ENCODE results near the gene TRPV3. TPM values are rescaled to one million over a fixed set of nuclear protein-coding genes. Genes with fewer than 3 reads are reported as not detected.

The TRPV3 gene
- total RNA-seq, 1 donor from 2014 or later = 0.11 TPM

DNA sequence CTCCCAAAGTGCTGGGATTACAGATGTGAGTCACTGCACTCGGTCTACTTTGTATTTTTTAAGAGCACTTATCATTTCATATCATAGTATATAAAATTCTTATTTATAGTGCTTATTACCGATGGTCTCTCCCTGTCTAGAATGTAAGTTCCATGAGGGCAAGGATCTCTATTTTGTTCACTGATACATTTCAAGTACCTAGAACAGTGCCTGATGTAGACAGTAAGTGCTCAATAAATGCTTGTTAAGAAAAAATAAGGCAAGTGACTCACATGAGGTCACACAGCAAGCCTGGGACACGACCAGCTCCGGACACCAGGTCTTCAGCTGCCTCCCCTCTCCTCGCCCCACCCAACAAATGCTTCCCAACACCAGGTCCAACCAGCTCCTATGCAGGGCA lies 23.9 kb downstream of the TRPV3 start:
- no peak for DNase-seq (ENCODE audit: low spot score in 2 of 2)
- intact Hi-C loops (cut with DNase I) = no loop called here
- TF ChIP-seq, protein P1, sequence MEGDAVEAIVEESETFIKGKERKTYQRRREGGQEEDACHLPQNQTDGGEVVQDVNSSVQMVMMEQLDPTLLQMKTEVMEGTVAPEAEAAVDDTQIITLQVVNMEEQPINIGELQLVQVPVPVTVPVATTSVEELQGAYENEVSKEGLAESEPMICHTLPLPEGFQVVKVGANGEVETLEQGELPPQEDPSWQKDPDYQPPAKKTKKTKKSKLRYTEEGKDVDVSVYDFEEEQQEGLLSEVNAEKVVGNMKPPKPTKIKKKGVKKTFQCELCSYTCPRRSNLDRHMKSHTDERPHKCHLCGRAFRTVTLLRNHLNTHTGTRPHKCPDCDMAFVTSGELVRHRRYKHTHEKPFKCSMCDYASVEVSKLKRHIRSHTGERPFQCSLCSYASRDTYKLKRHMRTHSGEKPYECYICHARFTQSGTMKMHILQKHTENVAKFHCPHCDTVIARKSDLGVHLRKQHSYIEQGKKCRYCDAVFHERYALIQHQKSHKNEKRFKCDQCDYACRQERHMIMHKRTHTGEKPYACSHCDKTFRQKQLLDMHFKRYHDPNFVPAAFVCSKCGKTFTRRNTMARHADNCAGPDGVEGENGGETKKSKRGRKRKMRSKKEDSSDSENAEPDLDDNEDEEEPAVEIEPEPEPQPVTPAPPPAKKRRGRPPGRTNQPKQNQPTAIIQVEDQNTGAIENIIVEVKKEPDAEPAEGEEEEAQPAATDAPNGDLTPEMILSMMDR (IDR thresholded peaks at IDR 0.05) = no peak
- H3K36me3 ChIP-seq = no peaks in the 10 kb centered on the region
- no peaks in the 10 kb centered on the region for H3K27me3 ChIP-seq
- no peak overlapping the region for H3K27ac ChIP-seq
- H3K4me3 ChIP-seq = no peak overlapping the region
- no peaks in the 10 kb centered on the region for H3K9me3 ChIP-seq
- no peaks in the 10 kb centered on the region for H3K4me1 ChIP-seq

DNA sequence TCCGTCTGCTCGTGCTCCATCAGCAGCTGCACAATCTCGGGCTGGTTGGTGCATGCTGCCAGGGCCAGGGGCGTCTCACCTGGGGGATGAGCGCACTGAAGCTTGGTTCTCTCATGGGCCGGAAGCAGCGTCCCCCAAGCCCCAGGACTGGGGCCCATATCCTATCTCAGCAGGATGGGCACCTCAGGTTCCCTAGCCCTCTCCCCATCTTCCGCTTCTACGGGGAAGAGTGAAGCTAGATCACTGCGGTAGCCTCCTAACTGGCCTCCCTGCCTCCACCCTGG lies 24.8 kb downstream of the TRPV3 start:
- H3K27me3 ChIP-seq = no peaks in the 10 kb centered on the region
- no peak overlapping the region for H3K27ac ChIP-seq
- H3K36me3 ChIP-seq = no peaks in the 10 kb centered on the region
- no peaks in the 10 kb centered on the region for H3K4me1 ChIP-seq
- no peak for DNase-seq (ENCODE audit: low spot score in 2 of 2)
- TF ChIP-seq, protein P1 (IDR thresholded peaks at IDR 0.05) = no peak
- no peaks in the 10 kb centered on the region for H3K9me3 ChIP-seq
- intact Hi-C loops (cut with DNase I) = no loop called here
- no peak overlapping the region for H3K4me3 ChIP-seq

DNA sequence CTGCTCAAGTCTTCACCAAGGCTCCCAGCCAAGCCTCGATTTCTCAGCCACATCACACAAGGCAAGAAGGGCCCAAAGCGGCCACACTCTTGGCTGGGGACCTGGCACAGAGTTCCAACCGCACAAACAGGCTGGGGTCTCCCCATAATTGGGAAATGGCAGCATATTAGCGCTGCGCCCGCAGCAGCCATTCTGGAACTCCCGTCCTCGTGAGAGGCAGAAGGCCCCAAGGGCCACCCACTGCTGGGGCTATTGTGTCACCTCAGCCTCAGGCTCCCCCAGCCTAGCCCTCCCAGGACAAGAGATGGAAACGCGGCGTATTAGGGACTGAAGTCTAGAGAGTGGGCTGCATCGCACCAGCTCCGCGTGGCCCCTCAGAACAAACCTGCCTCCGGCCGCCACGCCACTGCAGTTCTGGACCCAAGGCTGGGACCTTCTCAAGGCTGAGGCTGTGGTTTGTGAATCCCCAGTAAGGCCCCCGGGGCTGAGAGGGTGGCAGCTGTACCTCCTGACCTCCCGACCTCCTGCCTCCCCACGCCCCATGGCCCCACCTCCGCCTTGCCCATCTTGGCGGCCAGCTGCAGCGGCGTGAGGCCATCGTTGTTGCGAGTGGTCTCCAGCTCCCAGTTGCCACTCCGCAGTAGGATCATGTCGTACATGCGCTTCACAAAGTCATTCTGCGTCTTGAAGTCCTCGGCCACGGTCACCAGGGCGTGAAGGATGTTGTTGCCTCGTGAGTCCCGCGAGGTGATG lies 25.3 kb downstream of the TRPV3 start:
- H3K36me3 ChIP-seq = no peaks in the 10 kb centered on the region
- H3K9me3 ChIP-seq = no peaks in the 10 kb centered on the region
- H3K4me1 ChIP-seq = no peaks in the 10 kb centered on the region
- no peaks in the 10 kb centered on the region for H3K27me3 ChIP-seq
- intact Hi-C loops (cut with DNase I) = no loop called here
- no peak overlapping the region for H3K4me3 ChIP-seq
- H3K27ac ChIP-seq = no peak overlapping the region
- no peak for DNase-seq (ENCODE audit: low spot score in 2 of 2)
- TF ChIP-seq, protein P1 (IDR thresholded peaks at IDR 0.05) = no peak

DNA sequence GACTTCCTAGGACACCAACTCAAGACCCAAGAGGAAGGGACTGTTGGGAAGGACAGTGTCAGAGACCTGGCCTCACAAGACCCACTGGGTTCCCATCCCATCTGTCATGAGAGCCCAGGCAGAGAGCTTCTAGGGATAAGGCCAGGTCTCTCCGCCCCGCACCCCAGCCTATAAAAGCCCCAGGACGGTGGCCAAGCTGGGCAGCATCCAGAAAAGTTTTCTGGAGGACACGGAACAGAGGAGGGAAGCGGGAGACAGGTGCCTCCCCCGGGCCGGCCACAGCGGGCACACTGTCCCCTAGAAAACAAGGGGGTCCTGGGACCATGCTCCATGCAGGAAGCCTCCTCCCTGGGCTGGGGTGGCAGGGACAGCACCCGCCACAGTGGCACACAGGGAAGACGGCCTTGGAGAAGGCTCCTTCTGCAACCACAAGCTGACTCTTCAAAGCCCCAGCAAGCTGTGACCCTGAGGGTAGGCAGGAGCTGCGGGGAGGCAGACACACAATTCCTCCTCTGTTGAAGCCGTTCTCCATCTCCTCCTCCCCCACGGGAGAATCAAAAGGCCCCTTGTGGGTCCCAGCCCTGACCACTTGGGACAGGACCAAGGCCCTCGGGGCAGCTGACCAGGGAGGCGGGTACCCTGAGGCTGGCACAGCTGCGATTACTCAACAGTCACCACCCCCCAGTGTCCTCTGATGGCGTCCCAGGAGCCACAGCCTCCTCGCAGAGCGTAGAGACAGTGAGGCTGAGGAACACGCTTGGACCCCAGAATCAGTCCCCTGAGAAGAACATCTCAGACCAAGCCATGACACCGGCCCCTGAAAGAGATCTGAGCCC lies 26.1 kb downstream of the TRPV3 start:
- intact Hi-C loops (cut with DNase I) = no loop called here
- H3K27me3 ChIP-seq = no peaks in the 10 kb centered on the region

GRCh38 chr17:3529817-3530741 lies 27.5 kb downstream of the TRPV3 start:
- TF ChIP-seq, protein P1 (IDR thresholded peaks at IDR 0.05) = no peak
- H3K9me3 ChIP-seq = no peaks in the 10 kb centered on the region
- peak overlapping the region in 1 of 2 donors; percentile 32 for H3K4me3 ChIP-seq
- no peak for DNase-seq (ENCODE audit: low spot score in 2 of 2)
- H3K27me3 ChIP-seq = no peaks in the 10 kb centered on the region
- no peaks in the 10 kb centered on the region for H3K4me1 ChIP-seq
- intact Hi-C loops (cut with DNase I) = no loop called here
- no peak overlapping the region for H3K27ac ChIP-seq
- H3K36me3 ChIP-seq = no peaks in the 10 kb centered on the region

More for the DNA sequence above, 26.1 kb downstream of the TRPV3 start:
- Histone ChIP-seq H3K27ac (no peak overlapping the region), H3K36me3 (no peaks in the 10 kb centered on the region), H3K9me3 (no peaks in the 10 kb centered on the region), H3K4me3 (no peak overlapping the region), H3K4me1 (no peaks in the 10 kb centered on the region)
- TF ChIP-seq, protein P1 (IDR thresholded peaks at IDR 0.05) = no peak
- DNase-seq (ENCODE audit: low spot score in 2 of 2) = no peak
